ENCODE measurements around the gene UHRF2.

DNA sequence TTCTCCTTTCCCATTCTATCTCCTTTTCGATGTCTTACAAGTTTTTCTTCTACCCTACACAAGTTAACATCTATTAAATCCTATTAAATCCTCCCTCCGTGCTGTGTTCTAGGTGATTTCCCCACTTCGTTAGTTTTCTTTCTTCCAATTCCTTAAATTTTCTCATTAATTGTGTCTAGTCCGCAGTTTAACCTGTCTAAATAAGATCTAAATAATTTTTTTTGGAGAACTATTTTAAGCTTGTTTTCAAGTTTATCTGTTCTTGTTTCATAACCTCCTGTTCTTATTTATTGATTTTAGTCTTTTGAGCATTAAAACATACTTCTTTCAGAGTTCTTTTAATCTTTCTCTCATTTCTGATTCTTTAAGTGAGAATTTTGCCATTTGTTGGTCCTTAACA lies 109.3 kb downstream of the UHRF2 start:
- TF ChIP-seq, protein P1, sequence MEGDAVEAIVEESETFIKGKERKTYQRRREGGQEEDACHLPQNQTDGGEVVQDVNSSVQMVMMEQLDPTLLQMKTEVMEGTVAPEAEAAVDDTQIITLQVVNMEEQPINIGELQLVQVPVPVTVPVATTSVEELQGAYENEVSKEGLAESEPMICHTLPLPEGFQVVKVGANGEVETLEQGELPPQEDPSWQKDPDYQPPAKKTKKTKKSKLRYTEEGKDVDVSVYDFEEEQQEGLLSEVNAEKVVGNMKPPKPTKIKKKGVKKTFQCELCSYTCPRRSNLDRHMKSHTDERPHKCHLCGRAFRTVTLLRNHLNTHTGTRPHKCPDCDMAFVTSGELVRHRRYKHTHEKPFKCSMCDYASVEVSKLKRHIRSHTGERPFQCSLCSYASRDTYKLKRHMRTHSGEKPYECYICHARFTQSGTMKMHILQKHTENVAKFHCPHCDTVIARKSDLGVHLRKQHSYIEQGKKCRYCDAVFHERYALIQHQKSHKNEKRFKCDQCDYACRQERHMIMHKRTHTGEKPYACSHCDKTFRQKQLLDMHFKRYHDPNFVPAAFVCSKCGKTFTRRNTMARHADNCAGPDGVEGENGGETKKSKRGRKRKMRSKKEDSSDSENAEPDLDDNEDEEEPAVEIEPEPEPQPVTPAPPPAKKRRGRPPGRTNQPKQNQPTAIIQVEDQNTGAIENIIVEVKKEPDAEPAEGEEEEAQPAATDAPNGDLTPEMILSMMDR (IDR thresholded peaks at IDR 0.05 in 8 of 11, conservative IDR thresholded peaks at IDR 0.05 in 3 of 11) = no peak
- TF ChIP-seq POLR2A (IDR thresholded peaks at IDR 0.05) (no peak), POLR2AphosphoS5 (IDR thresholded peaks at IDR 0.05) (no peak)

Data from spleen (tissue), 7 donors.